Rectal smooth muscle tissue (tissue), 1 donor: ENCODE measurements around the gene COA1.

ENCODE experiments used
- H3K27ac ChIP-seq: one replicate; pipeline ENCODE4 v1.7.0; 2013; ENCODE audit warnings: low read depth, low read length, inconsistent platforms
- H3K27me3 ChIP-seq: one replicate; pipeline ENCODE4 v1.7.0; 2013; ENCODE audit warnings: low read length; ENCODE audit not compliant: control insufficient read depth, insufficient read depth
- H3K36me3 ChIP-seq: one replicate; pipeline ENCODE4 v1.7.0; 2013; ENCODE audit warnings: low read length; ENCODE audit not compliant: control insufficient read depth, insufficient read depth
- H3K4me1 ChIP-seq: one replicate; pipeline ENCODE4 v1.7.0; 2013; ENCODE audit warnings: low read length; ENCODE audit not compliant: control insufficient read depth, insufficient read depth
- H3K4me3 ChIP-seq: one replicate; pipeline ENCODE4 v1.7.0; 2013; ENCODE audit warnings: low read length
- H3K9ac ChIP-seq: one replicate; pipeline ENCODE4 v1.7.0; 2013; ENCODE audit warnings: low read length

The COA1 gene

GRCh38 chr7:43668035-43668434, 61.3 kb downstream of the COA1 start:
- no peak overlapping the region for H3K27ac ChIP-seq
- no peaks in the 10 kb centered on the region for H3K27me3 ChIP-seq
- H3K9ac ChIP-seq, result no peak overlapping the region
- H3K4me3 ChIP-seq, result no peak overlapping the region
- peaks cover 9% of the 10 kb centered on the region for H3K4me1 ChIP-seq
- no peaks in the 10 kb centered on the region for H3K36me3 ChIP-seq

GRCh38 chr7:43666938-43667337, 62.4 kb downstream of the COA1 start:
- Histone ChIP-seq H3K27me3 (no peaks in the 10 kb centered on the region), H3K36me3 (no peaks in the 10 kb centered on the region), H3K9ac (no peak overlapping the region), H3K4me1 (peaks cover 9% of the 10 kb centered on the region), H3K4me3 (no peak overlapping the region), H3K27ac (no peak overlapping the region)

GRCh38 chr7:43664681-43665080, 64.6 kb downstream of the COA1 start:
- H3K36me3 ChIP-seq, result no peaks in the 10 kb centered on the region
- H3K27ac ChIP-seq, result no peak overlapping the region
- H3K4me1 ChIP-seq, result peaks cover 9% of the 10 kb centered on the region
- H3K27me3 ChIP-seq, result no peaks in the 10 kb centered on the region
- no peak overlapping the region for H3K4me3 ChIP-seq
- no peak overlapping the region for H3K9ac ChIP-seq

GRCh38 chr7:43660141-43660540, 69.2 kb downstream of the COA1 start:
- H3K9ac ChIP-seq, result no peak overlapping the region
- no peak overlapping the region for H3K27ac ChIP-seq
- no peaks in the 10 kb centered on the region for H3K27me3 ChIP-seq
- peaks cover 9% of the 10 kb centered on the region for H3K4me1 ChIP-seq
- H3K4me3 ChIP-seq, result no peak overlapping the region
- no peaks in the 10 kb centered on the region for H3K36me3 ChIP-seq

- no peaks in the 10 kb centered on the region for H3K27me3 ChIP-seq
- H3K36me3 ChIP-seq, result no peaks in the 10 kb centered on the region
- no peak overlapping the region for H3K27ac ChIP-seq
- peaks cover 3% of the 10 kb centered on the region for H3K4me1 ChIP-seq
- no peak overlapping the region for H3K9ac ChIP-seq
- H3K4me3 ChIP-seq, result no peak overlapping the region
Measured at GRCh38 chr7:43659549-43659896, 69.8 kb downstream of the COA1 start.

- H3K4me1 ChIP-seq, result no peaks in the 10 kb centered on the region
- H3K27ac ChIP-seq, result no peak overlapping the region
- no peak overlapping the region for H3K9ac ChIP-seq
- H3K27me3 ChIP-seq, result no peaks in the 10 kb centered on the region
- no peaks in the 10 kb centered on the region for H3K36me3 ChIP-seq
- H3K4me3 ChIP-seq, result no peak overlapping the region
Measured at GRCh38 chr7:43658718-43659548, 70.4 kb downstream of the COA1 start.

- Histone ChIP-seq H3K27me3 (no peaks in the 10 kb centered on the region), H3K4me1 (no peaks in the 10 kb centered on the region), H3K9ac (no peak overlapping the region), H3K4me3 (no peak overlapping the region), H3K36me3 (no peaks in the 10 kb centered on the region), H3K27ac (no peak overlapping the region)
Measured at GRCh38 chr7:43656997-43657396, 72.3 kb downstream of the COA1 start.

- no peak overlapping the region for H3K27ac ChIP-seq
- H3K36me3 ChIP-seq, result no peaks in the 10 kb centered on the region
- H3K4me1 ChIP-seq, result peaks cover 8% of the 10 kb centered on the region
- H3K27me3 ChIP-seq, result no peaks in the 10 kb centered on the region
- H3K9ac ChIP-seq, result no peak overlapping the region
- no peak overlapping the region for H3K4me3 ChIP-seq
Measured at GRCh38 chr7:43655584-43655983, 73.7 kb downstream of the COA1 start.

GRCh38 chr7:43653891-43654504, 75.3 kb downstream of the COA1 start:
- Histone ChIP-seq H3K9ac (no peak overlapping the region), H3K36me3 (no peaks in the 10 kb centered on the region), H3K27me3 (no peaks in the 10 kb centered on the region), H3K4me3 (no peak overlapping the region), H3K4me1 (peaks cover 16% of the 10 kb centered on the region), H3K27ac (no peak overlapping the region)

GRCh38 chr7:43653466-43653865, 75.9 kb downstream of the COA1 start:
- H3K4me1 ChIP-seq, result peaks cover 21% of the 10 kb centered on the region
- no peak overlapping the region for H3K9ac ChIP-seq
- no peaks in the 10 kb centered on the region for H3K27me3 ChIP-seq
- no peak overlapping the region for H3K27ac ChIP-seq
- no peak overlapping the region for H3K4me3 ChIP-seq
- H3K36me3 ChIP-seq, result no peaks in the 10 kb centered on the region

GRCh38 chr7:43652364-43652763, 77.0 kb downstream of the COA1 start:
- peaks cover 32% of the 10 kb centered on the region for H3K4me1 ChIP-seq
- H3K27ac ChIP-seq, result no peak overlapping the region

GRCh38 chr7:43650457-43651052, 78.8 kb downstream of the COA1 start:
- H3K9ac ChIP-seq, result no peak overlapping the region
- peaks cover 48% of the 10 kb centered on the region for H3K4me1 ChIP-seq
- no peaks in the 10 kb centered on the region for H3K36me3 ChIP-seq
- H3K27me3 ChIP-seq, result no peaks in the 10 kb centered on the region
- no peak overlapping the region for H3K4me3 ChIP-seq
- H3K27ac ChIP-seq, result peak overlapping the region; percentile 69

More at GRCh38 chr7:43652364-43652763, 77.0 kb downstream of the COA1 start:
- Histone ChIP-seq H3K36me3 (no peaks in the 10 kb centered on the region), H3K27me3 (no peaks in the 10 kb centered on the region), H3K4me3 (no peak overlapping the region), H3K9ac (no peak overlapping the region)
